Skeletal muscle satellite cell (primary cell): ENCODE measurements around the gene PAMR1.
"Not testable (repeated sequence)": the region's sequence is repeated elsewhere in the genome, so short reads cannot be mapped to it uniquely, and the experiment has no call there.

Experiments used
- H3K27me3 ChIP-seq: 2 replicates; pipeline ENCODE4 v1.7.0; 2013; ENCODE audit warnings: low read length; ENCODE audit not compliant: control insufficient read depth, insufficient read depth
- H3K36me3 ChIP-seq: 2 replicates; pipeline ENCODE4 v1.7.0; 2013; ENCODE audit warnings: mild to moderate bottlenecking, control low read depth, low read length; ENCODE audit not compliant: insufficient read depth
- H3K4me1 ChIP-seq: 2 replicates; pipeline ENCODE4 v1.7.0; 2013; ENCODE audit warnings: low read length; ENCODE audit not compliant: control insufficient read depth, insufficient read depth
- H3K4me2 ChIP-seq: 2 replicates; pipeline ENCODE4 v1.7.0; 2013; ENCODE audit warnings: mild to moderate bottlenecking, low read length
- H3K4me3 ChIP-seq: 2 replicates; pipeline ENCODE4 v1.7.0; 2013; ENCODE audit warnings: low read length
- H3K9ac ChIP-seq: 2 replicates; pipeline ENCODE4 v1.7.0; 2013; ENCODE audit warnings: mild to moderate bottlenecking, low read depth, low read length, moderate library complexity
- H3K9me3 ChIP-seq: replicated peaks from 2 replicates; pipeline ENCODE4 v1.7.0; 2013; ENCODE audit warnings: mild to moderate bottlenecking, control low read depth, low read length

PAMR1 gene

GRCh38 chr11:35541621-35542375 is 16.4 kb upstream of the PAMR1 start:
- no peak overlapping the region for H3K4me3 ChIP-seq
- no peaks in the 10 kb centered on the region for H3K36me3 ChIP-seq
- peak overlapping the region; percentile 47 for H3K9ac ChIP-seq
- H3K27me3 ChIP-seq = no peaks in the 10 kb centered on the region
- no peak overlapping the region for H3K4me2 ChIP-seq
- H3K4me1 ChIP-seq = peaks cover 32% of the 10 kb centered on the region
- no peaks in the 10 kb centered on the region for H3K9me3 ChIP-seq

GRCh38 chr11:35540526-35540925 is 15.1 kb upstream of the PAMR1 start:
- Histone ChIP-seq H3K9me3 (no peaks in the 10 kb centered on the region), H3K4me1 (peaks cover 32% of the 10 kb centered on the region), H3K36me3 (no peaks in the 10 kb centered on the region), H3K4me2 (no peak overlapping the region), H3K27me3 (no peaks in the 10 kb centered on the region), H3K4me3 (no peak overlapping the region), H3K9ac (no peak overlapping the region)

- peaks cover 32% of the 10 kb centered on the region for H3K4me1 ChIP-seq
- no peak overlapping the region for H3K4me3 ChIP-seq
- H3K9me3 ChIP-seq = no peaks in the 10 kb centered on the region
- no peak overlapping the region for H3K9ac ChIP-seq
- H3K4me2 ChIP-seq = no peak overlapping the region
- H3K27me3 ChIP-seq = no peaks in the 10 kb centered on the region
- no peaks in the 10 kb centered on the region for H3K36me3 ChIP-seq
These were observed 14.4 kb upstream of the PAMR1 start for GRCh38 chr11:35539781-35540281.

- no peaks in the 10 kb centered on the region for H3K27me3 ChIP-seq
- no peaks in the 10 kb centered on the region for H3K36me3 ChIP-seq
- peaks cover 32% of the 10 kb centered on the region for H3K4me1 ChIP-seq
- no peak overlapping the region for H3K4me2 ChIP-seq
- no peak overlapping the region for H3K9ac ChIP-seq
- H3K9me3 ChIP-seq = no peaks in the 10 kb centered on the region
- H3K4me3 ChIP-seq = no peak overlapping the region
These were observed 13.8 kb upstream of the PAMR1 start for GRCh38 chr11:35539256-35539655.

- Histone ChIP-seq H3K4me2 (no peak overlapping the region), H3K4me1 (peaks cover 22% of the 10 kb centered on the region), H3K4me3 (no peak overlapping the region), H3K27me3 (no peaks in the 10 kb centered on the region), H3K9me3 (no peaks in the 10 kb centered on the region), H3K9ac (no peak overlapping the region), H3K36me3 (no peaks in the 10 kb centered on the region)
These were observed 11.1 kb upstream of the PAMR1 start for GRCh38 chr11:35536470-35536869.

- Histone ChIP-seq H3K4me1 (peaks cover 25% of the 10 kb centered on the region), H3K4me2 (no peak overlapping the region), H3K36me3 (no peaks in the 10 kb centered on the region), H3K9ac (no peak overlapping the region), H3K4me3 (no peak overlapping the region), H3K9me3 (no peaks in the 10 kb centered on the region), H3K27me3 (no peaks in the 10 kb centered on the region)
These were observed 5.8 kb upstream of the PAMR1 start for GRCh38 chr11:35531246-35531645.

- Histone ChIP-seq H3K9ac (no peak overlapping the region), H3K4me2 (peak overlapping the region; percentile 52), H3K9me3 (no peaks in the 10 kb centered on the region)
These were observed 4.6 kb upstream of the PAMR1 start for GRCh38 chr11:35529971-35530495.

GRCh38 chr11:35526370-35526792 is 965 bp upstream of the PAMR1 start:
- no peak overlapping the region for H3K4me3 ChIP-seq
- no peaks in the 10 kb centered on the region for H3K36me3 ChIP-seq
- peaks cover 48% of the 10 kb centered on the region for H3K4me1 ChIP-seq
- H3K9ac ChIP-seq = no peak overlapping the region
- H3K27me3 ChIP-seq = peaks cover 6% of the 10 kb centered on the region
- H3K9me3 ChIP-seq = no peaks in the 10 kb centered on the region
- H3K4me2 ChIP-seq = peak overlapping the region; percentile 77

More at GRCh38 chr11:35529971-35530495, 4.6 kb upstream of the PAMR1 start:
- Histone ChIP-seq H3K4me3 (peak overlapping the region; percentile 15), H3K27me3 (peaks cover 6% of the 10 kb centered on the region), H3K36me3 (no peaks in the 10 kb centered on the region), H3K4me1 (peaks cover 36% of the 10 kb centered on the region)

GRCh38 chr11:35524780-35525179 is 636 bp downstream of the PAMR1 start:
- H3K4me1 ChIP-seq = peaks cover 32% of the 10 kb centered on the region
- H3K9me3 ChIP-seq = no peaks in the 10 kb centered on the region
- no peak overlapping the region for H3K9ac ChIP-seq
- H3K27me3 ChIP-seq = peaks cover 6% of the 10 kb centered on the region
- peak overlapping the region; percentile 56 for H3K4me3 ChIP-seq
- H3K4me2 ChIP-seq = peak overlapping the region; percentile 77
- H3K36me3 ChIP-seq = no peaks in the 10 kb centered on the region

- H3K27me3 ChIP-seq = peaks cover 6% of the 10 kb centered on the region
- H3K36me3 ChIP-seq = no peaks in the 10 kb centered on the region
- no peaks in the 10 kb centered on the region for H3K9me3 ChIP-seq
- no peak overlapping the region for H3K9ac ChIP-seq
- peaks cover 26% of the 10 kb centered on the region for H3K4me1 ChIP-seq
- H3K4me2 ChIP-seq = no peak overlapping the region
- H3K4me3 ChIP-seq = no peak overlapping the region
These were observed 1.6 kb downstream of the PAMR1 start for GRCh38 chr11:35523861-35524260.

GRCh38 chr11:35523331-35523768 is 2.1 kb downstream of the PAMR1 start:
- Histone ChIP-seq H3K4me3 (no peak overlapping the region), H3K9ac (no peak overlapping the region), H3K27me3 (peaks cover 6% of the 10 kb centered on the region), H3K9me3 (no peaks in the 10 kb centered on the region), H3K4me1 (peaks cover 26% of the 10 kb centered on the region), H3K4me2 (peak overlapping the region; percentile 17), H3K36me3 (no peaks in the 10 kb centered on the region)

GRCh38 chr11:35522091-35522490 is 3.3 kb downstream of the PAMR1 start:
- not testable (repeated sequence) for H3K9ac ChIP-seq, H3K4me3 ChIP-seq, H3K9me3 ChIP-seq, H3K36me3 ChIP-seq, H3K4me2 ChIP-seq, H3K27me3 ChIP-seq
- H3K4me1 ChIP-seq = peaks cover 26% of the 10 kb centered on the region
